ENCODE data around the gene CEL.

DNA sequence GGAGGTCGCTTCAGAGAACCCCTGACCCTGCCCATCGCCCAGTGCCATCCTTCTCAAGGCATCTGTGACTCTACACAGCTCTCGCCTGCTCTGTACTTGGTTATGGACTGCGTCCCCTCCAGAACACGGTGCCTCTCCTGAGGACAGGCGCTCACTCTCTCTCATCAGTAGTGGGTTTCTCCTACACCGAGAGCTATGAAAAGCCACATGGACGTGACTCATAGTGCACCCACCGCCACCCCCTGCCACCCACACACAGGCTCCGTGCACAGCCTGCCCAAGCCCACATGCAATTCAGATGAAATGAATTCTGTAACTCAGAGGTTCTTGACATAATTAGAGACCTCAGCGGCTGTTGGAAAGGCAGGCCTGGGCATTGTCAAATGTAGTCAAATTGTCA lies 17.1 kb upstream of the CEL start:
- TF ChIP-seq POLR2A (IDR thresholded peaks at IDR 0.05; ENCODE audit: low read depth, low read length) (no peak), POLR2AphosphoS5 (IDR thresholded peaks at IDR 0.05; ENCODE audit: low read depth, low read length) (no peak)

Measured in GM12892 (cell line).